Effector memory CD4-positive, alpha-beta T cell (primary cell): ENCODE results near the gene EXOSC7.

Source experiments
- DNase-seq, 3 donors: peaks; one replicate each; pipeline ENCODE4 v3.0.0-alpha.2; 2020
- H3K27ac ChIP-seq: 2 replicates; pipeline ENCODE4 v1.7.0; 2013; ENCODE audit warnings: mild to moderate bottlenecking, low read length, moderate library complexity; ENCODE audit not compliant: insufficient read depth, poor library complexity, severe bottlenecking
- H3K27me3 ChIP-seq: replicated peaks from 2 replicates; pipeline ENCODE4 v1.7.0; 2013; ENCODE audit warnings: mild to moderate bottlenecking, low read length; ENCODE audit not compliant: insufficient read depth, control insufficient read depth, poor library complexity, severe bottlenecking
- H3K36me3 ChIP-seq: 2 replicates; pipeline ENCODE4 v1.7.0; 2013; ENCODE audit warnings: mild to moderate bottlenecking, low read length, moderate library complexity; ENCODE audit not compliant: control insufficient read depth, insufficient read depth
- H3K4me1 ChIP-seq: 2 replicates; pipeline ENCODE4 v1.7.0; 2013; ENCODE audit warnings: low read length, mild to moderate bottlenecking; ENCODE audit not compliant: control insufficient read depth, insufficient read depth, poor library complexity, severe bottlenecking
- H3K4me3 ChIP-seq: 2 replicates; pipeline ENCODE4 v1.7.0; 2013; ENCODE audit warnings: low read length, low read depth, mild to moderate bottlenecking; ENCODE audit not compliant: insufficient read depth, poor library complexity, severe bottlenecking
- H3K9me3 ChIP-seq: 2 replicates; pipeline ENCODE4 v1.7.0; 2013; ENCODE audit warnings: mild to moderate bottlenecking, low read length, moderate library complexity; ENCODE audit not compliant: control insufficient read depth

EXOSC7 gene

GRCh38 chr3:44960387-44961026 lies 15.5 kb upstream of the EXOSC7 start:
- peaks cover 19% of the 10 kb centered on the region for H3K36me3 ChIP-seq
- no peaks in the 10 kb centered on the region for H3K27me3 ChIP-seq
- no peaks in the 10 kb centered on the region for H3K9me3 ChIP-seq
- peaks cover 5% of the 10 kb centered on the region for H3K4me1 ChIP-seq
- H3K27ac ChIP-seq: no peak overlapping the region
- no peak overlapping the region for H3K4me3 ChIP-seq
- DNase-seq: no peak

GRCh38 chr3:44961888-44962287 lies 14.2 kb upstream of the EXOSC7 start:
- Histone ChIP-seq H3K9me3 (no peaks in the 10 kb centered on the region), H3K4me3 (no peak overlapping the region), H3K27me3 (no peaks in the 10 kb centered on the region), H3K4me1 (peaks cover 5% of the 10 kb centered on the region), H3K36me3 (peaks cover 16% of the 10 kb centered on the region), H3K27ac (no peak overlapping the region)
- no peak for DNase-seq

GRCh38 chr3:44962621-44963393 lies 13.2 kb upstream of the EXOSC7 start:
- H3K4me1 ChIP-seq: peaks cover 5% of the 10 kb centered on the region
- H3K4me3 ChIP-seq: no peak overlapping the region
- no peak overlapping the region for H3K27ac ChIP-seq
- H3K9me3 ChIP-seq: no peaks in the 10 kb centered on the region
- no peak for DNase-seq
- peaks cover 13% of the 10 kb centered on the region for H3K36me3 ChIP-seq
- H3K27me3 ChIP-seq: no peaks in the 10 kb centered on the region

GRCh38 chr3:44963571-44964325 lies 12.3 kb upstream of the EXOSC7 start:
- peaks cover 4% of the 10 kb centered on the region for H3K36me3 ChIP-seq
- DNase-seq: no peak
- H3K4me1 ChIP-seq: peaks cover 5% of the 10 kb centered on the region

GRCh38 chr3:44965165-44965564 lies 10.9 kb upstream of the EXOSC7 start:
- no peaks in the 10 kb centered on the region for H3K9me3 ChIP-seq
- no peak overlapping the region for H3K27ac ChIP-seq
- no peak overlapping the region for H3K4me3 ChIP-seq
- peaks cover 5% of the 10 kb centered on the region for H3K4me1 ChIP-seq
- DNase-seq: no peak
- H3K36me3 ChIP-seq: no peaks in the 10 kb centered on the region
- no peaks in the 10 kb centered on the region for H3K27me3 ChIP-seq

More at GRCh38 chr3:44963571-44964325, 12.3 kb upstream of the EXOSC7 start:
- H3K27me3 ChIP-seq: no peaks in the 10 kb centered on the region
- H3K27ac ChIP-seq: no peak overlapping the region
- no peak overlapping the region for H3K4me3 ChIP-seq
- H3K9me3 ChIP-seq: no peaks in the 10 kb centered on the region

- H3K36me3 ChIP-seq: no peaks in the 10 kb centered on the region
- no peak for DNase-seq
- peaks cover 5% of the 10 kb centered on the region for H3K4me1 ChIP-seq
- no peak overlapping the region for H3K27ac ChIP-seq
- H3K9me3 ChIP-seq: no peaks in the 10 kb centered on the region
- no peak overlapping the region for H3K4me3 ChIP-seq
- no peaks in the 10 kb centered on the region for H3K27me3 ChIP-seq
Observed at GRCh38 chr3:44966795-44967278, 9.2 kb upstream of the EXOSC7 start.

GRCh38 chr3:44968447-44968858 lies 7.6 kb upstream of the EXOSC7 start:
- no peak for DNase-seq
- Histone ChIP-seq H3K27ac (no peak overlapping the region), H3K9me3 (no peaks in the 10 kb centered on the region), H3K4me3 (no peak overlapping the region), H3K4me1 (no peaks in the 10 kb centered on the region), H3K27me3 (no peaks in the 10 kb centered on the region), H3K36me3 (no peaks in the 10 kb centered on the region)

- DNase-seq: no peak
- no peaks in the 10 kb centered on the region for H3K36me3 ChIP-seq
- H3K27me3 ChIP-seq: no peaks in the 10 kb centered on the region
- H3K9me3 ChIP-seq: no peaks in the 10 kb centered on the region
- H3K27ac ChIP-seq: no peak overlapping the region
- H3K4me3 ChIP-seq: no peak overlapping the region
- no peaks in the 10 kb centered on the region for H3K4me1 ChIP-seq
Observed at GRCh38 chr3:44969154-44969827, 6.8 kb upstream of the EXOSC7 start.

- H3K9me3 ChIP-seq: no peaks in the 10 kb centered on the region
- no peak overlapping the region for H3K27ac ChIP-seq
- no peak overlapping the region for H3K4me3 ChIP-seq
- no peak for DNase-seq
- H3K4me1 ChIP-seq: peaks cover 3% of the 10 kb centered on the region
- no peaks in the 10 kb centered on the region for H3K36me3 ChIP-seq
- no peaks in the 10 kb centered on the region for H3K27me3 ChIP-seq
Observed at GRCh38 chr3:44969828-44970179, 6.2 kb upstream of the EXOSC7 start.
